SKM-1 treated with dmso at 0.1 percent for 144 hours (cell line): ENCODE results near the gene VAC14.
A peak's percentile ranks its signal among the peaks of the same experiment; 100 is the strongest.

Source experiments
- DNase-seq: peaks from one replicate; lab custom pipeline; 2025; ENCODE audit not compliant: unreplicated experiment; lab: John Stamatoyannopoulos, UW

Gene VAC14

GRCh38 chr16:70664325-70665112, 136.4 kb downstream of the VAC14 start:
- no peak for DNase-seq

- DNase-seq, result no peak
These were observed 137.2 kb downstream of the VAC14 start for GRCh38 chr16:70663524-70664324.

GRCh38 chr16:70662991-70663523, 137.9 kb downstream of the VAC14 start:
- no peak for DNase-seq

- DNase-seq, result no peak
These were observed 138.9 kb downstream of the VAC14 start for GRCh38 chr16:70661918-70662641.

- DNase-seq, result no peak
These were observed 139.4 kb downstream of the VAC14 start for GRCh38 chr16:70661534-70661917.

- no peak for DNase-seq
These were observed 140.1 kb downstream of the VAC14 start for GRCh38 chr16:70660672-70661350.

GRCh38 chr16:70659953-70660671, 140.8 kb downstream of the VAC14 start:
- no peak for DNase-seq

GRCh38 chr16:70659546-70659945, 141.4 kb downstream of the VAC14 start:
- no peak for DNase-seq

GRCh38 chr16:70658921-70659320, 142.0 kb downstream of the VAC14 start:
- DNase-seq, result no peak

- DNase-seq, result no peak
These were observed 143.0 kb downstream of the VAC14 start for GRCh38 chr16:70657956-70658355.

GRCh38 chr16:70656712-70657263, 144.2 kb downstream of the VAC14 start:
- DNase-seq, result no peak

GRCh38 chr16:70656065-70656711, 144.8 kb downstream of the VAC14 start:
- no peak for DNase-seq

GRCh38 chr16:70653809-70654771, 146.9 kb downstream of the VAC14 start:
- peak; percentile 74 for DNase-seq

GRCh38 chr16:70653406-70653805, 147.6 kb downstream of the VAC14 start:
- DNase-seq, result no peak

- DNase-seq, result no peak
These were observed 148.6 kb downstream of the VAC14 start for GRCh38 chr16:70652322-70652721.

- no peak for DNase-seq
These were observed 149.4 kb downstream of the VAC14 start for GRCh38 chr16:70651524-70651923.

- no peak for DNase-seq
These were observed 150.7 kb downstream of the VAC14 start for GRCh38 chr16:70650216-70650615.

- DNase-seq, result no peak
These were observed 151.7 kb downstream of the VAC14 start for GRCh38 chr16:70649300-70649699.
